HEK293T (cell line): ENCODE results near the gene LGR6.

ENCODE experiments used
- BHLHE40 ChIP-seq: fragments of 450-650 bp; IDR thresholded peaks from 2 replicates; pipeline ENCODE4 v1.6.1; 2016; ENCODE audit warnings: mild to moderate bottlenecking, moderate library complexity, borderline replicate concordance
- FOXK2 ChIP-seq: fragments of 450-650 bp; IDR thresholded peaks from 2 replicates; pipeline ENCODE4 v1.6.1; 2016; ENCODE audit warnings: mild to moderate bottlenecking
- FOXM1 ChIP-seq: fragments of 450-650 bp; IDR thresholded peaks from 2 replicates; pipeline ENCODE4 v1.6.1; 2017; ENCODE audit warnings: mild to moderate bottlenecking, borderline replicate concordance
- SP1 ChIP-seq: fragments of 450-650 bp; IDR thresholded peaks from 2 replicates; pipeline ENCODE4 v1.6.1; 2017
- TARDBP ChIP-seq: fragments of 450-650 bp; IDR thresholded peaks from 2 replicates; pipeline ENCODE4 v1.6.1; 2016

DNA sequence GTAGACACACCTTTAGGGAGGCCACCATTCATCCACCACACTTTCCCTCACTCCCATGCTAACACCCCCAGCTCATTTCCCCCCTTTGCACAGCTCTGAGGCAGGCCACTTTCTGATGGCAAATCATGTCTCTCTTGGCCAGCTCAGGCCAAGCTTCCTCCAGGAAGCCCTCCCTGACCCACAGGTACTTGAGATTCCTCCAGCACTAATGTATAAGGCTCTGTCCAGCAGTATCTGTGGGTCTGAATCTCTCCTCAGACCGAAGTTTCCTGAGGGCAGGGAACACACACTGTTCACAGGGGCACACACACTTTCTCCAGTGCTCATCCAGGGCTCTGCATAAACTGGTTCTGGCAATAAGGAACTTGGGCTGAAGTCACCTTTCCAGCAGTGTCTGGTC lies 19.2 kb downstream of the LGR6 start:
- no peak for TF ChIP-seq FOXK2
- no peak for TF ChIP-seq FOXM1
- TF ChIP-seq TARDBP = no peak
- TF ChIP-seq SP1 = no peak
- no peak for TF ChIP-seq BHLHE40
